OCI-LY7 (cell line): Measurements from ENCODE around the gene WDR64. TPM values are rescaled to one million over a fixed set of nuclear protein-coding genes. Genes with fewer than 3 reads are reported as not detected.

ENCODE experiments used
- BruUV-seq: library from RNA; stranded (reverse); fragments of 400-500 nt; replicated peaks from 2 replicates; lab custom pipeline; 2021; lab: Mats Ljungman, UMichigan
- CTCF ChIA-PET: fragments of 300-600 bp; sonication (Branson Sonifier 250); formaldehyde crosslinking; loops from one replicate; lab custom pipeline; 2022; ENCODE audit warnings: antibody characterized with exemption; ENCODE audit not compliant: unreplicated experiment; lab: Charles Lee
- POLR2A ChIA-PET: fragments of 300-600 bp; sonication (Branson Sonifier 250); formaldehyde crosslinking; loops from one replicate; lab custom pipeline; 2022; ENCODE audit warnings: antibody characterized with exemption; lab: Charles Lee
- DNase-seq: peaks from one replicate; pipeline ENCODE4 v3.0.0-alpha.2; 2015; ENCODE audit warnings: low spot score
- H2AFZ ChIP-seq: fragments of 200-600 bp; sonication (generic), shearing (Covaris generic); 2 replicates; pipeline ENCODE4 v1.6.1; 2014; ENCODE audit warnings: mild to moderate bottlenecking, antibody characterized with exemption, low read length, moderate library complexity
- H3K27ac ChIP-seq: fragments of 200-600 bp; sonication (generic); 2 replicates; pipeline ENCODE4 v1.5.1; 2014; ENCODE audit warnings: mixed run types, low read depth, mild to moderate bottlenecking, moderate library complexity, low read length, inconsistent platforms; ENCODE audit not compliant: poor library complexity, severe bottlenecking
- H3K36me3 ChIP-seq: fragments of 200-600 bp; sonication (generic); 2 replicates; pipeline ENCODE4 v1.6.1; 2014; ENCODE audit warnings: mild to moderate bottlenecking, antibody characterized with exemption, low read length, moderate library complexity, mixed read lengths; ENCODE audit not compliant: insufficient read depth
- H3K4me1 ChIP-seq: fragments of 200-600 bp; sonication (generic); 2 replicates; pipeline ENCODE4 v1.5.1; 2014; ENCODE audit warnings: mild to moderate bottlenecking, low read length; ENCODE audit not compliant: insufficient read depth, poor library complexity, severe bottlenecking
- H3K4me2 ChIP-seq: fragments of 200-600 bp; sonication (generic); 2 replicates; pipeline ENCODE4 v1.6.1; 2014; ENCODE audit warnings: mild to moderate bottlenecking, low read length
- H3K4me3 ChIP-seq: fragments of 200-600 bp; sonication (generic); 2 replicates; pipeline ENCODE4 v1.5.1; 2014; ENCODE audit warnings: mild to moderate bottlenecking, low read depth, low read length; ENCODE audit not compliant: poor library complexity, severe bottlenecking
- H3K79me2 ChIP-seq: fragments of 200-600 bp; sonication (generic); 2 replicates; pipeline ENCODE4 v1.6.1; 2016; ENCODE audit warnings: low read depth, mild to moderate bottlenecking, low read length, moderate library complexity, mixed read lengths; ENCODE audit not compliant: insufficient read depth
- H3K9me2 ChIP-seq: fragments of 200-600 bp; sonication (generic); 2 replicates; pipeline ENCODE4 v1.6.1; 2016; ENCODE audit warnings: mild to moderate bottlenecking, low read length, mixed read lengths; ENCODE audit not compliant: insufficient read depth
- H3K9me3 ChIP-seq: fragments of 200-600 bp; sonication (generic); 2 replicates; pipeline ENCODE4 v1.6.1; 2014; ENCODE audit warnings: mild to moderate bottlenecking, mixed run types, low read length, mixed read lengths
- H4K20me1 ChIP-seq: fragments of 200-600 bp; sonication (generic); 2 replicates; pipeline ENCODE4 v1.6.1; 2014; ENCODE audit warnings: mild to moderate bottlenecking, antibody characterized with exemption, low read length, moderate library complexity, mixed read lengths; ENCODE audit not compliant: insufficient read depth
- CTCF ChIP-seq: fragments of 200-600 bp; sonication (generic); conservative IDR thresholded peaks from 2 replicates; pipeline ENCODE4 v1.5.1; 2014; ENCODE audit warnings: mild to moderate bottlenecking, antibody characterized with exemption, low read length, moderate library complexity, mixed read lengths
- EZH2phosphoT487 ChIP-seq: fragments of 200-600 bp; sonication (generic); IDR thresholded peaks from 2 replicates; pipeline ENCODE4 v1.6.1; 2018; ENCODE audit warnings: low read depth, borderline replicate concordance, mild to moderate bottlenecking, mixed run types, antibody characterized with exemption, low read length, moderate library complexity, mixed read lengths
- intact Hi-C: fragments of 100-400 bp; cut with micrococcal nuclease; formaldehyde crosslinking; loops from one replicate; pipeline ENCODE4 v1.10.0; 2022; ENCODE audit not compliant: unreplicated experiment
- total RNA-seq, 2 experiments: library from RNA; depleted of rRNA in 1 of 2; stranded (reverse); fragments of >200 nt in 1 of 2; shearing (Covaris generic) in 1 of 2; gene quantifications; 2 replicates each; pipeline ENCODE4 v1.2.3, GENCODE V29; 2014 to 2022

WDR64 gene
- total RNA-seq, 2 experiments from 2014 or later = not detected

GRCh38 chr1:241641773-241642592 lies 10.1 kb upstream of the WDR64 start:
- Histone ChIP-seq H3K4me2 (no peak overlapping the region), H3K27ac (no peak overlapping the region), H4K20me1 (no peaks in the 10 kb centered on the region), H3K9me3 (no peaks in the 10 kb centered on the region), H2AFZ (no peak overlapping the region), H3K79me2 (peaks cover 16% of the 10 kb centered on the region; the same call in 1 of the 2 replicates), H3K36me3 (no peaks in the 10 kb centered on the region), H3K4me3 (no peak overlapping the region), H3K4me1 (peaks cover 20% of the 10 kb centered on the region), H3K9me2 (no peaks in the 10 kb centered on the region)
- ChIA-PET POLR2A (interaction anchor here (0.6 to 1.9 kb wide), 5 partner anchors 12 to 206 kb away, joined by 3 to 6 read pairs (median 3); partner anchors contain the start of genes EXO1 and FH), CTCF (no interaction called here)
- intact Hi-C loops = loop anchor here (2.0 kb wide), 1 partner anchor 207 kb away; the partner anchor contains the start of gene EXO1
- no peak for DNase-seq
- TF ChIP-seq CTCF (no peak), EZH2phosphoT487 (no peak)
- no TSS peak for BruUV-seq

GRCh38 chr1:241642593-241642944 lies 9.5 kb upstream of the WDR64 start:
- H3K4me1 ChIP-seq = peaks cover 20% of the 10 kb centered on the region
- H3K36me3 ChIP-seq = no peaks in the 10 kb centered on the region
- peaks cover 16% of the 10 kb centered on the region; the same call in 1 of the 2 replicates for H3K79me2 ChIP-seq
- no TSS peak for BruUV-seq
- intact Hi-C loops = no loop called here
- no peak overlapping the region for H3K4me2 ChIP-seq
- no peaks in the 10 kb centered on the region for H3K9me3 ChIP-seq
- H4K20me1 ChIP-seq = no peaks in the 10 kb centered on the region
- H3K9me2 ChIP-seq = no peaks in the 10 kb centered on the region
- no peak overlapping the region for H2AFZ ChIP-seq
- H3K4me3 ChIP-seq = no peak overlapping the region
- TF ChIP-seq EZH2phosphoT487 = no peak
- no peak for TF ChIP-seq CTCF
- no peak overlapping the region for H3K27ac ChIP-seq
- DNase-seq = no peak
- POLR2A ChIA-PET = no interaction called here
- CTCF ChIA-PET = no interaction called here

GRCh38 chr1:241644259-241644658 lies 7.8 kb upstream of the WDR64 start:
- no peak for DNase-seq
- ChIA-PET CTCF (no interaction called here), POLR2A (interaction anchor here (0.8 kb wide), 1 partner anchor 16 kb away, joined by 3 read pairs; no protein-coding TSS in a partner anchor)
- Histone ChIP-seq H3K9me3 (no peaks in the 10 kb centered on the region), H3K36me3 (no peaks in the 10 kb centered on the region), H3K9me2 (no peaks in the 10 kb centered on the region), H3K4me1 (peaks cover 6% of the 10 kb centered on the region), H3K4me3 (no peak overlapping the region), H3K4me2 (no peak overlapping the region), H3K27ac (no peak overlapping the region), H2AFZ (no peak overlapping the region), H4K20me1 (no peaks in the 10 kb centered on the region), H3K79me2 (peaks cover under 1% of the 10 kb centered on the region; the same call in 1 of the 2 replicates)
- intact Hi-C loops = no loop called here
- BruUV-seq = no TSS peak
- no peak for TF ChIP-seq EZH2phosphoT487
- TF ChIP-seq CTCF = no peak
